ENCODE data around the gene CPSF4.

DNA sequence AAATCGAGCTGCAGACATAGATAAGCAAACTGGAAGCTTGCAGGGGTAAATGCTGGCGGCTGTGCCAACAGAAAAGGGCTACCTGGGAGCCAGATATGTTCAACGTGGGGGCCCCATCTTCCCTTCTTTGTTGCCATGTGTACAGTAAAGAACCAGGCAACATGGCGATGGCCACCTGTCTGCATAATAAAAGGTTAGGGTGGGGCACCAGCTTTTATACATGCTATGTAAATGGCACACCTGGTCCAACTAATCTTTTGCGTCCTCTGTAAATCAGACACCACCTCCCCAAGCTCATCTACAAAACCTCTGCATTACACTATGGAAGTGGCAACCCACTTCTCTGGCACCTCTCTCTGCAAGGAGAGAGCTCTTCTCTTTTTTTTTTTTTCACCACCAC is 16.1 kb upstream of the CPSF4 start:
- TF ChIP-seq, protein P1, sequence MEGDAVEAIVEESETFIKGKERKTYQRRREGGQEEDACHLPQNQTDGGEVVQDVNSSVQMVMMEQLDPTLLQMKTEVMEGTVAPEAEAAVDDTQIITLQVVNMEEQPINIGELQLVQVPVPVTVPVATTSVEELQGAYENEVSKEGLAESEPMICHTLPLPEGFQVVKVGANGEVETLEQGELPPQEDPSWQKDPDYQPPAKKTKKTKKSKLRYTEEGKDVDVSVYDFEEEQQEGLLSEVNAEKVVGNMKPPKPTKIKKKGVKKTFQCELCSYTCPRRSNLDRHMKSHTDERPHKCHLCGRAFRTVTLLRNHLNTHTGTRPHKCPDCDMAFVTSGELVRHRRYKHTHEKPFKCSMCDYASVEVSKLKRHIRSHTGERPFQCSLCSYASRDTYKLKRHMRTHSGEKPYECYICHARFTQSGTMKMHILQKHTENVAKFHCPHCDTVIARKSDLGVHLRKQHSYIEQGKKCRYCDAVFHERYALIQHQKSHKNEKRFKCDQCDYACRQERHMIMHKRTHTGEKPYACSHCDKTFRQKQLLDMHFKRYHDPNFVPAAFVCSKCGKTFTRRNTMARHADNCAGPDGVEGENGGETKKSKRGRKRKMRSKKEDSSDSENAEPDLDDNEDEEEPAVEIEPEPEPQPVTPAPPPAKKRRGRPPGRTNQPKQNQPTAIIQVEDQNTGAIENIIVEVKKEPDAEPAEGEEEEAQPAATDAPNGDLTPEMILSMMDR (IDR thresholded peaks at IDR 0.05; ENCODE audit: poor library complexity, severe bottlenecking): no peak
- TF ChIP-seq MXI1 (conservative IDR thresholded peaks at IDR 0.05; ENCODE audit: poor library complexity, severe bottlenecking): no peak
- no peak for TF ChIP-seq EP300 (conservative IDR thresholded peaks at IDR 0.05; ENCODE audit: poor library complexity, severe bottlenecking)
- no peak for TF ChIP-seq EZH2 (IDR thresholded peaks at IDR 0.05; ENCODE audit: borderline replicate concordance, insufficient read depth, low read length, poor library complexity, severe bottlenecking)
- no peak for TF ChIP-seq REST (IDR thresholded peaks at IDR 0.05; ENCODE audit: borderline replicate concordance)
- TF ChIP-seq RAD21 (conservative IDR thresholded peaks at IDR 0.05): no peak
- no peak for TF ChIP-seq POLR2AphosphoS5 (IDR thresholded peaks at IDR 0.05)

All from neural cell (in vitro differentiated cells).